H9 (cell line): ENCODE results near the gene CEP55. TPM values are rescaled to one million over a fixed set of nuclear protein-coding genes. Genes with fewer than 3 reads are reported as not detected.
A peak's percentile ranks its signal among the peaks of the same experiment; 100 is the strongest.

Source experiments
- DNase-seq: peaks from one replicate; pipeline ENCODE4 v3.0.0-alpha.2; 2017
- H2AFZ ChIP-seq: one replicate; pipeline ENCODE4 v1.6.1; 2013; ENCODE audit warnings: mild to moderate bottlenecking, low read length, control low read depth, moderate library complexity
- H2AK5ac ChIP-seq: 2 replicates; pipeline ENCODE4 v1.6.1; 2013; ENCODE audit warnings: low read length, control low read depth, mixed read lengths; ENCODE audit not compliant: insufficient read length
- H2BK120ac ChIP-seq: one replicate; pipeline ENCODE4 v1.6.1; 2013; ENCODE audit warnings: low read depth, mild to moderate bottlenecking, low read length, control low read depth, inconsistent platforms; ENCODE audit not compliant: poor library complexity, severe bottlenecking
- H2BK12ac ChIP-seq: 2 replicates; pipeline ENCODE4 v1.6.1; 2013; ENCODE audit warnings: low read length, control low read depth, mixed read lengths, low read depth; ENCODE audit not compliant: insufficient read length
- H2BK15ac ChIP-seq: 2 replicates; pipeline ENCODE4 v1.6.1; 2013; ENCODE audit warnings: low read depth, low read length, control low read depth
- H2BK20ac ChIP-seq: one replicate; pipeline ENCODE4 v1.6.1; 2013; ENCODE audit warnings: low read depth, mild to moderate bottlenecking, low read length, control low read depth, inconsistent platforms; ENCODE audit not compliant: poor library complexity, severe bottlenecking
- H2BK5ac ChIP-seq: 2 replicates; pipeline ENCODE4 v1.6.1; 2013; ENCODE audit warnings: low read length, control low read depth, mixed read lengths; ENCODE audit not compliant: insufficient read length
- H3K14ac ChIP-seq: 2 replicates; pipeline ENCODE4 v1.6.1; 2013; ENCODE audit warnings: low read length, control low read depth; ENCODE audit not compliant: insufficient read depth
- H3K18ac ChIP-seq: 2 replicates; pipeline ENCODE4 v1.6.1; 2013; ENCODE audit warnings: low read depth, mild to moderate bottlenecking, mixed read lengths, low read length, control low read depth; ENCODE audit not compliant: insufficient read length
- H3K23ac ChIP-seq: 2 replicates; pipeline ENCODE4 v1.6.1; 2013; ENCODE audit warnings: low read length, control low read depth, mixed read lengths, low read depth; ENCODE audit not compliant: insufficient read length
- H3K23me2 ChIP-seq: 2 replicates; pipeline ENCODE4 v1.6.1; 2013; ENCODE audit warnings: low read depth, mild to moderate bottlenecking, mixed read lengths, low read length, control low read depth; ENCODE audit not compliant: insufficient read length, poor library complexity, severe bottlenecking
- H3K27ac ChIP-seq: 2 replicates; pipeline ENCODE4 v1.5.1; 2013; ENCODE audit warnings: low read length, control low read depth, mixed read lengths, low read depth; ENCODE audit not compliant: insufficient read length
- H3K27me3 ChIP-seq: 2 replicates; pipeline ENCODE4 v1.6.1; 2013; ENCODE audit warnings: low read length, control low read depth, inconsistent platforms; ENCODE audit not compliant: insufficient read depth
- H3K4ac ChIP-seq: 2 replicates; pipeline ENCODE4 v1.6.1; 2013; ENCODE audit warnings: low read depth, mild to moderate bottlenecking, control low read depth, inconsistent platforms, low read length, moderate library complexity
- H3K4me1 ChIP-seq: 2 replicates; pipeline ENCODE4 v1.6.1; 2013; ENCODE audit warnings: low read length, control low read depth, inconsistent platforms; ENCODE audit not compliant: insufficient read depth
- H3K4me2 ChIP-seq: 2 replicates; pipeline ENCODE4 v1.6.1; 2013; ENCODE audit warnings: low read length, control low read depth, mixed read lengths; ENCODE audit not compliant: insufficient read length, insufficient read depth
- H3K56ac ChIP-seq: 2 replicates; pipeline ENCODE4 v1.6.1; 2013; ENCODE audit warnings: low read depth, mild to moderate bottlenecking, mixed read lengths, low read length, control low read depth; ENCODE audit not compliant: insufficient read length
- H3K79me1 ChIP-seq: 2 replicates; pipeline ENCODE4 v1.6.1; 2013; ENCODE audit warnings: low read depth, mild to moderate bottlenecking, moderate library complexity, low read length, control low read depth, inconsistent platforms; ENCODE audit not compliant: insufficient read depth, poor library complexity, severe bottlenecking
- H3K79me2 ChIP-seq: 2 replicates; pipeline ENCODE4 v1.6.1; 2013; ENCODE audit warnings: low read length, control low read depth, inconsistent platforms; ENCODE audit not compliant: insufficient read depth
- H3K9ac ChIP-seq: 2 replicates; pipeline ENCODE4 v1.6.1; 2013; ENCODE audit warnings: low read length, control low read depth, mixed read lengths; ENCODE audit not compliant: insufficient read length; ENCODE audit errors: extremely low read depth
- H3K9me3 ChIP-seq: one replicate; pipeline ENCODE4 v1.6.1; 2013; ENCODE audit warnings: low read depth, low read length, inconsistent platforms; ENCODE audit not compliant: control insufficient read depth
- H3T11ph ChIP-seq: one replicate; pipeline ENCODE4 v1.6.1; 2013; ENCODE audit warnings: mild to moderate bottlenecking, low read length, control low read depth, inconsistent platforms
- H4K20me1 ChIP-seq: one replicate; pipeline ENCODE4 v1.6.1; 2013; ENCODE audit not compliant: control insufficient read depth, insufficient read length, insufficient read depth
- H4K5ac ChIP-seq: 2 replicates; pipeline ENCODE4 v1.6.1; 2013; ENCODE audit warnings: low read depth, mild to moderate bottlenecking, mixed read lengths, low read length, control low read depth; ENCODE audit not compliant: insufficient read length
- H4K8ac ChIP-seq: replicated peaks from 2 replicates; pipeline ENCODE4 v1.6.1; 2013; ENCODE audit warnings: low read length, control low read depth, mixed read lengths, low read depth; ENCODE audit not compliant: insufficient read length
- H4K91ac ChIP-seq: 2 replicates; pipeline ENCODE4 v1.6.1; 2013; ENCODE audit warnings: low read depth, mild to moderate bottlenecking, moderate library complexity, mixed read lengths, low read length, control low read depth; ENCODE audit not compliant: insufficient read length
- H3K27ac Mint-ChIP-seq, 3 experiments: 2 replicates in 2 of 3; 3 replicates in 1 of 3; pipeline ENCODE4 v1.8.0; 2020 to 2021; ENCODE audit warnings: mixed read lengths in 3 of 3, mild to moderate bottlenecking in 1 of 3, moderate library complexity in 1 of 3
- H3K27me3 Mint-ChIP-seq: 2 replicates; pipeline ENCODE4 v1.8.0; 2021; ENCODE audit warnings: low read depth, mild to moderate bottlenecking, moderate library complexity, mixed read lengths
- H3K36me3 Mint-ChIP-seq, 3 experiments: 2 replicates in 2 of 3; 3 replicates in 1 of 3; pipeline ENCODE4 v1.8.0; 2020 to 2021; ENCODE audit warnings: low read depth in 3 of 3, mixed read lengths in 3 of 3; ENCODE audit not compliant: insufficient read depth in 1 of 3
- H3K4me1 Mint-ChIP-seq, 2 experiments: 2 replicates each; pipeline ENCODE4 v1.8.0; 2020; ENCODE audit warnings: mixed read lengths in 2 of 2
- H3K4me3 Mint-ChIP-seq, 2 experiments: 2 replicates in 1 of 2; 3 replicates in 1 of 2; pipeline ENCODE4 v1.8.0; 2020 to 2021; ENCODE audit warnings: mild to moderate bottlenecking in 2 of 2, mixed read lengths in 2 of 2, moderate library complexity in 1 of 2
- H3K9me3 Mint-ChIP-seq, 2 experiments: 2 replicates in 1 of 2; 3 replicates in 1 of 2; pipeline ENCODE4 v1.8.0; 2020; ENCODE audit warnings: mild to moderate bottlenecking in 2 of 2, mixed read lengths in 2 of 2, moderate library complexity in 1 of 2
- CTCF ChIP-seq: fragments of 200-600 bp; sonication (generic); conservative IDR thresholded peaks from 3 replicates; pipeline ENCODE4 v1.8.0; 2021; ENCODE audit warnings: antibody characterized with exemption, mild to moderate bottlenecking
- WGBS: extraction: QIAGEN DNeasy Blood & Tissue Kit; methylation state at CpG from one replicate; pipeline ENCODE4 v1.1.7; 2013; ENCODE audit warnings: missing lambda C conversion rate, low lambda C conversion rate, mixed read lengths; ENCODE audit not compliant: insufficient read length; ENCODE audit errors: extremely low coverage; 5-methylcytosine and 5-hydroxymethylcytosine counted together
- total RNA-seq: library from RNA; stranded (reverse); gene quantifications from 2 replicates; pipeline ENCODE4 v1.2.1, GENCODE V29; 2021

CEP55 gene
- total RNA-seq, 1 experiment from 2014 or later = 17.8 TPM

GRCh38 chr10:93451244-93451947, 45.0 kb upstream of the CEP55 start:
- Histone ChIP-seq H4K91ac (no peak overlapping the region), H4K8ac (no peak overlapping the region), H3K4ac (no peak overlapping the region), H4K20me1 (no peaks in the 10 kb centered on the region), H2AFZ (no peak overlapping the region), H3K14ac (no peak overlapping the region), H3K23me2 (no peaks in the 10 kb centered on the region), H2BK20ac (no peak overlapping the region), H3K27ac (no peak overlapping the region), H4K5ac (no peak overlapping the region), H3K23ac (no peak overlapping the region), H3K9me3 (no peaks in the 10 kb centered on the region), H3K4me1 (no peaks in the 10 kb centered on the region), H2BK5ac (no peak overlapping the region), H3T11ph (no peak overlapping the region), H3K27me3 (no peaks in the 10 kb centered on the region), H2BK120ac (no peak overlapping the region), H2AK5ac (no peak overlapping the region), H3K56ac (no peak overlapping the region), H3K79me2 (no peaks in the 10 kb centered on the region), H3K18ac (no peak overlapping the region), H2BK12ac (no peak overlapping the region), H3K4me2 (no peak overlapping the region), H2BK15ac (no peak overlapping the region), H3K9ac (no peak overlapping the region), H3K79me1 (no peaks in the 10 kb centered on the region)
- peak overlapping the region in 2 of 3 experiments; percentile 17 to 78; a peak in 1 of 7 replicates for H3K27ac Mint-ChIP-seq
- no peak for DNase-seq
- peaks cover 24 to 30% of the 10 kb centered on the region in 2 experiments for H3K4me1 Mint-ChIP-seq
- H3K9me3 Mint-ChIP-seq = no peaks in the 10 kb centered on the region
- H3K27me3 Mint-ChIP-seq = no peaks in the 10 kb centered on the region; the same call in 1 of the 2 replicates
- TF ChIP-seq CTCF = no peak
- no peaks in the 10 kb centered on the region for H3K36me3 Mint-ChIP-seq
- WGBS = no CpG with 5 or more reads among the region's 7 CpGs
- H3K4me3 Mint-ChIP-seq = no peak overlapping the region
